NB4 (cell line): ENCODE results near the gene SERPINB6.

ENCODE experiments used
- CTCF ChIP-seq: IDR thresholded peaks from one replicate; pipeline ENCODE4 v1.5.1; 2012; ENCODE audit warnings: low read depth, low read length
- MAX ChIP-seq: IDR thresholded peaks from 2 replicates; pipeline ENCODE4 v1.6.1; 2011; ENCODE audit warnings: low read depth, low read length
- MYC ChIP-seq: IDR thresholded peaks from 2 replicates; pipeline ENCODE4 v1.6.1; 2011; ENCODE audit warnings: low read depth, low read length
- POLR2A ChIP-seq: IDR thresholded peaks from 2 replicates; pipeline ENCODE4 v1.6.1; 2011; ENCODE audit warnings: mild to moderate bottlenecking; ENCODE audit not compliant: insufficient read length; ENCODE audit errors: extremely low read depth

GRCh38 chr6:2984738-2985406 is 13.5 kb upstream of the SERPINB6 start:
- no peak for TF ChIP-seq CTCF
- no peak for TF ChIP-seq POLR2A
- no peak for TF ChIP-seq MYC
- TF ChIP-seq MAX: no peak
